Tibial artery (tissue), 4 donors: ENCODE measurements around the gene LRBA.
A peak's percentile ranks its signal among the peaks of the same experiment; 100 is the strongest.
"Not testable (repeated sequence)": the region's sequence is repeated elsewhere in the genome, so short reads cannot be mapped to it uniquely, and the experiment has no call there.

ENCODE experiments used
- DNase-seq, 2 donors: peaks; one replicate each; pipeline ENCODE4 v3.0.0-alpha.2; 2019
- H3K27ac ChIP-seq, 2 donors: fragments of 200-600 bp; sonication (generic) in 1 of 2; 1 replicate in 1 of 2; 2 replicates in 1 of 2; pipeline ENCODE4 v1.5.1; 2018 to 2019; ENCODE audit warnings: mild to moderate bottlenecking in 1 of 2
- H3K27me3 ChIP-seq, 2 donors: fragments of 200-600 bp; sonication (generic) in 1 of 2; one replicate each; pipeline versions ENCODE4 v1.5.1 to v1.6.0; 2016 to 2019
- H3K36me3 ChIP-seq, 3 donors: fragments of 200-600 bp; sonication (generic) in 2 of 3; one replicate each; pipeline ENCODE4 v1.5.1; 2016 to 2019; ENCODE audit warnings: mild to moderate bottlenecking in 2 of 3
- H3K4me1 ChIP-seq, 4 donors: fragments of 200-600 bp; sonication (generic) in 2 of 4; 1 replicate in 3 of 4; 2 replicates in 1 of 4; pipeline ENCODE4 v1.5.1; 2016 to 2019
- H3K4me3 ChIP-seq, 2 donors: fragments of 200-600 bp; sonication (generic) in 1 of 2; 1 replicate in 1 of 2; 2 replicates in 1 of 2; pipeline ENCODE4 v1.5.1; 2018 to 2019; ENCODE audit warnings: mild to moderate bottlenecking in 2 of 2
- H3K9me3 ChIP-seq, 3 donors: fragments of 200-600 bp; sonication (generic) in 1 of 3; one replicate each; pipeline ENCODE4 v1.5.1; 2016 to 2019
- intact Hi-C: fragments of 100-400 bp; cut with DNase I; formaldehyde crosslinking; loops from one replicate; pipeline ENCODE4 v1.15.0; 2023; ENCODE audit warnings: low total_unique reads
- TF ChIP-seq, protein P1 (sequence below), 2 experiments: fragments of 200-600 bp in 1 of 2; fragments of 450-650 bp in 1 of 2; IDR thresholded peaks; one replicate each; pipeline ENCODE4 v1.5.1; 2017 to 2019; ENCODE audit warnings: antibody characterized with exemption in 2 of 2, mild to moderate bottlenecking in 1 of 2, moderate library complexity in 1 of 2

The LRBA gene

DNA sequence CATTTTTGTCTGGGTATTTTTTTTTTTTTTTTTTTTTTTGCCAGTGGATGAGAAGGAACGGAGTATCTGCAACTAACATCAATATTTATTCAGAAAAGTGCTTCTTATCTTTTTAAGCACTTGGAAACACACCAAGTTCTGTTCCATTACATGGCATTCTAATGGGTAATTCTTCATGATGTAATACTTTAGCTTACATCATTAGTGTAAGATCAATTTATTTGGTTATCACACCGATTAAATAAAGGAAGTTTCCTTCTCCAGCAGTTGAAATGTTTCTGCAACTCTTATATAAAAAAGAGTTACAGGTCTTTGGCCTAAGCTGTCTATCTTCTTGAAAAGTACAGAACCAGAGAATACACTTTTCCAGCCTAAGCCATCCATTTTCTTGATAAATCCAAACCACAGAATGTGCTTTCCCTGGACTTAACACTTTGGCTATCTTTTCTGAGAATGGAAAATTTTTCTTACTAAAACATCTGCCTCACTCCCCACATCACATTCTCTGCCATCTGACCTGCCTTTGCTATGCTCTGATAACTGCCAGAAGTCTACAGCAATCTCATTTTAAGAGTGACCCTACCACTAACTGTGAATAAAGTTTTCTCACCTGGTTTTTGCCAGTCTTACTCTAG lies 625.1 kb downstream of the LRBA start:
- no peak for DNase-seq

DNA sequence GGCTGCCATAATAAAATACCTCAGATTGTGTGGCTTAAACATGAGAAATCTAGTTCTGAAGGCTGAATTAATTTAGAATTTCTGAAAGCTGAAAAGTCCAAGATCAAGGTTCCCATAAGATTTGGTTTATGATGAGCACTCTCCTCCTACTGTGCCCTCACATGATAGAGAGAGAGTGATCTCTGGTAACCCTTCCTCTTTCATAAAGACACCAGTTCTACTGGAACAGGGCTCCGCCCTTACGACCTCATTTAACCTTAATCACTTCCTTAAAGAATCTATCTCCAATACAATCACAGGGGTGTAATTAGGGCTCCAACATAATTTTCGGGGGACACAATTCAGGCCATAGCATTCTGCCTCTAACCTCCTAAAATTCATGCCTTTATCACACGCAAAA lies 627.1 kb downstream of the LRBA start:
- H3K9me3 ChIP-seq = no peaks in the 10 kb centered on the region
- no peaks in the 10 kb centered on the region for H3K27me3 ChIP-seq
- no peak for DNase-seq
- no peak overlapping the region for H3K27ac ChIP-seq
- H3K4me3 ChIP-seq = no peak overlapping the region
- H3K4me1 ChIP-seq = peaks cover 0 to 7% (median 3%) of the 10 kb centered on the region in 4 donors
- TF ChIP-seq, protein P1, sequence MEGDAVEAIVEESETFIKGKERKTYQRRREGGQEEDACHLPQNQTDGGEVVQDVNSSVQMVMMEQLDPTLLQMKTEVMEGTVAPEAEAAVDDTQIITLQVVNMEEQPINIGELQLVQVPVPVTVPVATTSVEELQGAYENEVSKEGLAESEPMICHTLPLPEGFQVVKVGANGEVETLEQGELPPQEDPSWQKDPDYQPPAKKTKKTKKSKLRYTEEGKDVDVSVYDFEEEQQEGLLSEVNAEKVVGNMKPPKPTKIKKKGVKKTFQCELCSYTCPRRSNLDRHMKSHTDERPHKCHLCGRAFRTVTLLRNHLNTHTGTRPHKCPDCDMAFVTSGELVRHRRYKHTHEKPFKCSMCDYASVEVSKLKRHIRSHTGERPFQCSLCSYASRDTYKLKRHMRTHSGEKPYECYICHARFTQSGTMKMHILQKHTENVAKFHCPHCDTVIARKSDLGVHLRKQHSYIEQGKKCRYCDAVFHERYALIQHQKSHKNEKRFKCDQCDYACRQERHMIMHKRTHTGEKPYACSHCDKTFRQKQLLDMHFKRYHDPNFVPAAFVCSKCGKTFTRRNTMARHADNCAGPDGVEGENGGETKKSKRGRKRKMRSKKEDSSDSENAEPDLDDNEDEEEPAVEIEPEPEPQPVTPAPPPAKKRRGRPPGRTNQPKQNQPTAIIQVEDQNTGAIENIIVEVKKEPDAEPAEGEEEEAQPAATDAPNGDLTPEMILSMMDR (IDR thresholded peaks at IDR 0.05) = no peak
- intact Hi-C loops = no loop called here
- H3K36me3 ChIP-seq = peaks cover 0 to under 1% (median 0%) of the 10 kb centered on the region in 3 donors

More for the DNA sequence above, 625.1 kb downstream of the LRBA start:
- Histone ChIP-seq H3K4me3 (no peak overlapping the region), H3K27ac (no peak overlapping the region), H3K9me3 (peaks cover 0 to 3% (median 0%) of the 10 kb centered on the region in 3 donors), H3K4me1 (peaks cover 0 to 7% (median 3%) of the 10 kb centered on the region in 4 donors), H3K36me3 (peaks cover 0 to 5% (median 0%) of the 10 kb centered on the region in 3 donors), H3K27me3 (no peaks in the 10 kb centered on the region)
- intact Hi-C loops = no loop called here
- TF ChIP-seq, protein P1 (IDR thresholded peaks at IDR 0.05) = no peak

DNA sequence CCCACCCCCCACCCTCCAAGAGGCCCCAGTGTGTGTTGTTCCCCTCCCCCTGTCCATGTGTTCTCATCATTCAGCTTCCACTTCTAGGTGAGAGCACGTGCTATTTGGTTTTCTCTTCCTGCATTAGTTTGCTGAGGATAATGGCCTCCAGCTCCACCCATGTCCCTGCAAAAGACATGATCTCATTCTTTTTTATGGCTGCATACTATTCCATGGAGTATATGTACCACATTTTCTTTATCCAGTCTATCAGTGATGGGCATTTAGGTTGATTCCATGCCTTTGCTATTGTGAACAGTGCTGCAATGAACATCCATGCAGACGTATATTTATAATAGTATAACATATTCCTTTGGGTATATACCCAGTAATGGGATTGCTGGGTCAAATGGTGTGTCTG lies 628.7 kb downstream of the LRBA start:
- H3K9me3 ChIP-seq, intact Hi-C loops: not testable (repeated sequence)

DNA sequence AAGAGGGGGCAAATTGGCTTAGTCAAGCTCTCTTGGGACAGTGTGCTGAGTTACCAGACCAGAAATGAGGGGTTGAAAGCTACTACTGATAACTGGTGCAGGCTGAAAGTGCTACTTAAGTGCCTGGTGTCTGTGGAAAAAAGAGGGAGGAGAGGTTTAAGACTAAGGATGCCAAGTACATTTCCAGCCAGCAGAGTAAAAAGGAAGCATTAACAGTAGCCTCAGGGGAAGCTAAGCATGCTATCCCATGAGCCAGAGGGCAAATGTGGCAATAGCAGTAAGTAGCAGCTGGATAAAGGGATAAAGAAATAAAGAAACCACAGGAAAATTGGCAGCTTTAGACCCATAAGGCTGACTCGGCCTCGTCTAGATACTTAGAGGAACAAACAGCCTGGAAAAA lies 629.5 kb downstream of the LRBA start:
- TF ChIP-seq, protein P1 (IDR thresholded peaks at IDR 0.05) = no peak
- H3K27me3 ChIP-seq = no peaks in the 10 kb centered on the region
- H3K4me1 ChIP-seq = peaks cover 0 to 7% (median 3%) of the 10 kb centered on the region in 4 donors
- H3K4me3 ChIP-seq = no peak overlapping the region
- peak; percentile 34 to 62 for DNase-seq
- H3K9me3 ChIP-seq = no peaks in the 10 kb centered on the region
- no peaks in the 10 kb centered on the region for H3K36me3 ChIP-seq
- no peak overlapping the region for H3K27ac ChIP-seq
- intact Hi-C loops = no loop called here

More for the DNA sequence above, 628.7 kb downstream of the LRBA start:
- H3K27ac ChIP-seq, H3K4me3 ChIP-seq, H3K36me3 ChIP-seq, H3K27me3 ChIP-seq, H3K4me1 ChIP-seq, DNase-seq: not testable (repeated sequence)

DNA sequence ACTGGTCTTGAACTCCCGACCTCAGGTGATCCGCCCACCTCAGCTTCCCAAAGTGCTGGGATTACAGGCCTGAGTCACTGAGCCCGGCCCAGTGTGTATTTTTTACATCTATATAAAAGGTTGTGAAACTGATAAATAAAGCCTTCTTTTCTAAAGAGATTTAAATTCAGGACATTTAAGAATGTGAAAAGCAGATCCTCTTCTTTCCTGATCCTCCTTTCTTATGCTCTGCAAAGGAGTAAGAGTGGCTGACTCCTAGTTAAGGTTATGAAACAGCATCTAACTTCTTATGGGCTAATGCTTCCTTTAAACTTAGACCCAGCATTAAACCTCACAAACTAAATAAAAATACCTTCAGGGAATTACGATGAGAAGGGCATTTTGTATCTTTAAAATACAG lies 630.8 kb downstream of the LRBA start:
- no peaks in the 10 kb centered on the region for H3K27me3 ChIP-seq
- intact Hi-C loops = no loop called here
- DNase-seq = no peak

DNA sequence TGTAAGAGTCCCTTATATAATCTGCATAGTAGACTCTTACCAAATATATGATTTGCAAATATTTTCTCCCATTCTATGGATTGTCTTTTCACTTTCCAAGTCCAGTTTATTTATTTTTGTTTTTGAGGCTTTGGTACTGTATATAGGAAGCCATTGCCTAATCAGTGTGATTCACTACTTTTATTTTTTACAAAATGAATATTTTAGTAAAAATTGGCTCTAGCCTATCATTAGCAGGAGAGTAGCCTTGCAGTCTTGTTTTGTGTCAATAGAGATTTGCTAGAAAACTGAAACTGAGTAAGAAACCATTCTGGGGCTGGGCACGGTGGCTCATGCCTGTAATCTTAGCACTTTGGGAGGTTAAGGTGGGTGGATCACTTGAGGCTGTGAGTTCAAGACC lies 633.1 kb downstream of the LRBA start:
- H3K9me3 ChIP-seq = no peaks in the 10 kb centered on the region
- H3K4me1 ChIP-seq = peaks cover 0 to 7% (median 3%) of the 10 kb centered on the region in 4 donors
- TF ChIP-seq, protein P1 (IDR thresholded peaks at IDR 0.05) = no peak
- no peak for DNase-seq
- no peak overlapping the region for H3K4me3 ChIP-seq
- H3K36me3 ChIP-seq = no peaks in the 10 kb centered on the region
- H3K27ac ChIP-seq = no peak overlapping the region
- intact Hi-C loops = no loop called here
- H3K27me3 ChIP-seq = no peaks in the 10 kb centered on the region

More for the DNA sequence above, 630.8 kb downstream of the LRBA start:
- Histone ChIP-seq H3K36me3 (no peaks in the 10 kb centered on the region), H3K4me1 (peaks cover 0 to 7% (median 3%) of the 10 kb centered on the region in 4 donors), H3K9me3 (no peaks in the 10 kb centered on the region), H3K4me3 (no peak overlapping the region), H3K27ac (no peak overlapping the region)
- TF ChIP-seq, protein P1 (IDR thresholded peaks at IDR 0.05) = no peak
